HG03520 (cell line): ENCODE measurements around the gene MFGE8.
"Not testable (repeated sequence)": the region's sequence is repeated elsewhere in the genome, so short reads cannot be mapped to it uniquely, and the experiment has no call there.

Source experiments
- ATAC-seq: cut with Tn5 transposase; IDR thresholded peaks from one replicate; pipeline ENCODE4 v1.9.1; 2021; ENCODE audit warnings: mild to moderate bottlenecking, moderate library complexity; ENCODE audit not compliant: unreplicated experiment

The MFGE8 gene

GRCh38 chr15:88913017-88913849 is at the start of gene MFGE8:
Gene MFGE8, minus strand, starts transcription at chr15:88913379. Its CDS starts 60 bp downstream, at chr15:88913319.
- peak; percentile 47 for ATAC-seq

- ATAC-seq: no peak
Measured at GRCh38 chr15:88959445-88959844, 46.3 kb upstream of the MFGE8 start.

- no peak for ATAC-seq
Measured at GRCh38 chr15:88956906-88957305, 43.7 kb upstream of the MFGE8 start.

- no peak for ATAC-seq
Measured at GRCh38 chr15:88956263-88956662, 43.1 kb upstream of the MFGE8 start.

- ATAC-seq: no peak
Measured at GRCh38 chr15:88954431-88955277, 41.5 kb upstream of the MFGE8 start.

GRCh38 chr15:88950600-88951160 is 37.5 kb upstream of the MFGE8 start:
- ATAC-seq: no peak

- no peak for ATAC-seq
Measured at GRCh38 chr15:88949734-88950400, 36.7 kb upstream of the MFGE8 start.

GRCh38 chr15:88940110-88940675 is 27.0 kb upstream of the MFGE8 start:
- ATAC-seq: no peak

GRCh38 chr15:88939486-88939806 is 26.3 kb upstream of the MFGE8 start:
- ATAC-seq: no peak

GRCh38 chr15:88938802-88939485 is 25.8 kb upstream of the MFGE8 start:
- ATAC-seq: no peak

GRCh38 chr15:88934449-88934848 is 21.3 kb upstream of the MFGE8 start:
- ATAC-seq: not testable (repeated sequence)

- ATAC-seq: no peak
Measured at GRCh38 chr15:88932875-88933330, 19.7 kb upstream of the MFGE8 start.

GRCh38 chr15:88932271-88932874 is 19.2 kb upstream of the MFGE8 start:
- ATAC-seq: no peak

GRCh38 chr15:88930579-88930978 is 17.4 kb upstream of the MFGE8 start:
- ATAC-seq: no peak

GRCh38 chr15:88929358-88930098 is 16.3 kb upstream of the MFGE8 start:
- ATAC-seq: not testable (repeated sequence)

- ATAC-seq: not testable (repeated sequence)
Measured at GRCh38 chr15:88928192-88928591, 15.0 kb upstream of the MFGE8 start.

- not testable (repeated sequence) for ATAC-seq
Measured at GRCh38 chr15:88925648-88926047, 12.5 kb upstream of the MFGE8 start.

GRCh38 chr15:88920892-88921435 is 7.8 kb upstream of the MFGE8 start:
- peak; percentile 84 for ATAC-seq
